ENCODE results near the gene MAGI1. TPM values are rescaled to one million over a fixed set of nuclear protein-coding genes. Genes with fewer than 3 reads are reported as not detected.
"Not testable (repeated sequence)": the region's sequence is repeated elsewhere in the genome, so short reads cannot be mapped to it uniquely, and the experiment has no call there.

MAGI1 gene
- polyA plus RNA-seq, 1 of the 3 experiments (the other 2 are of a cell fraction), result 10.3 TPM

DNA sequence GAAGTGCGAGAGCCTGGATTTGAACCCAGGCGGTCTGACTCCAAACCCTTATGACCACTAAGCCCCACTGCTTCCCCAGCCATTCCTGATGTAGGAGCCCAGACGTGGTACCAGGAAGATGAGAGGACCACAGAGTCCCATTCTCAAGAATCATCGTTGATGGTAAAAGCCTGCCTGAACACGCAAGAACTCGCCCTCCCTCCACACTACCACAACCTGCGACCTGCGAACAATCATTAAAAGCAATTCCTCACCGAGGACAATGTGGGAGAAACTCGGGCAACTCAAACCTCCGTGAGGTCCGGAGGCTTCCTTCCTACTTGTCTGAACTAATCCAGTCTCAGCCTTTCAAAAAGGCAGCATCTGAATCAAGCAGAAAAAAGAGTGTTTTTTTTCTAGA, 10.3 kb downstream of the MAGI1 start:
- CTCF ChIA-PET, result interaction anchor here (1.6 kb wide), 1 partner anchor 9 kb away, joined by 9 read pairs; no protein-coding TSS in a partner anchor

DNA sequence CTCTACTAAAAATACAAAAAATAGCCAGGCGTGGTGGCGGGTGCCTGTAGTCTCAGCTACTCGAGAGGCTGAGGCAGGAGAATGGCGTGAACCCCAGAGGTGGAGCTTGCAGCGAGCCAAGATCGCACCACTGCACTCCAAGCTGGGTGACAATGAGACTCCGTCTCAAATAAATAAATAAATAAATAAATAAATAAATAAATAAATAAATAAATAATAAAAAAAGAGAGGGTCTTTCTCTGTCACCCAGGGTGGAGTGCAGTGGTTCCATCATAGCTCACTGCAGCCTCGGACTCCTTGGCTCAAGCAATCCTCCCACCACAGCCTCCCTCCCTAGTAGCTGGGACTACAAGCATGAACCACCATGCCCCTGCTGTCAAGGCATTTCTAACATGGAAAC, 11.6 kb downstream of the MAGI1 start:
- POLR2A ChIA-PET, result not testable (repeated sequence)
- H3K79me2 ChIP-seq (ENCODE audit: insufficient read depth), result peaks cover 92% of the 10 kb centered on the region
- CTCF ChIA-PET, result interaction anchor here (1.0 to 1.6 kb wide), 2 partner anchors 10 to 20 kb away, joined by 3 to 9 read pairs; no protein-coding TSS in a partner anchor

More for the DNA sequence above, 10.3 kb downstream of the MAGI1 start:
- H3K36me3 ChIP-seq (replicated peaks in 1 of 2; ENCODE audit: control insufficient read depth in 1 of 2, insufficient read depth in 2 of 2, low read length in 1 of 2), result no peaks in the 10 kb centered on the region
- DNase-seq, result no peak
- no peak overlapping the region for H3K9ac ChIP-seq
- POLR2A ChIA-PET, result no interaction called here
- no peak for TF ChIP-seq FOXM1 (IDR thresholded peaks at IDR 0.05; ENCODE audit: low read depth)
- TF ChIP-seq IRF3 (IDR thresholded peaks at IDR 0.05; ENCODE audit: low read depth, low read length), result no peak
- no peak for TF ChIP-seq EZH2phosphoT487 (IDR thresholded peaks at IDR 0.05; ENCODE audit: borderline replicate concordance, low read depth)
- no peak for TF ChIP-seq TCF12 (IDR thresholded peaks at IDR 0.05)
- TF ChIP-seq SIN3A (IDR thresholded peaks at IDR 0.05; ENCODE audit: borderline replicate concordance, low read depth, low read length), result no peak
- TF ChIP-seq, protein P1, sequence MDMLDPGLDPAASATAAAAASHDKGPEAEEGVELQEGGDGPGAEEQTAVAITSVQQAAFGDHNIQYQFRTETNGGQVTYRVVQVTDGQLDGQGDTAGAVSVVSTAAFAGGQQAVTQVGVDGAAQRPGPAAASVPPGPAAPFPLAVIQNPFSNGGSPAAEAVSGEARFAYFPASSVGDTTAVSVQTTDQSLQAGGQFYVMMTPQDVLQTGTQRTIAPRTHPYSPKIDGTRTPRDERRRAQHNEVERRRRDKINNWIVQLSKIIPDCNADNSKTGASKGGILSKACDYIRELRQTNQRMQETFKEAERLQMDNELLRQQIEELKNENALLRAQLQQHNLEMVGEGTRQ (IDR thresholded peaks at IDR 0.05; ENCODE audit: borderline replicate concordance, low read depth, low read length), result no peak
- TF ChIP-seq SMC3 (IDR thresholded peaks at IDR 0.05; ENCODE audit: low read depth, low read length), result no peak
- H2AFZ ChIP-seq (ENCODE audit: low read depth), result no peak overlapping the region
- 89% methylated on average over 12 of the region's 12 CpGs for WGBS (ENCODE audit: low lambda C conversion rate)
- H3K27me3 ChIP-seq (ENCODE audit: insufficient read depth), result no peaks in the 10 kb centered on the region
- peaks cover 3% of the 10 kb centered on the region; the same call in 1 of the 2 replicates for H4K20me1 ChIP-seq (ENCODE audit: insufficient read depth)
- peaks cover 95% of the 10 kb centered on the region for H3K79me2 ChIP-seq (ENCODE audit: insufficient read depth)
- H3K9me3 ChIP-seq, result no peaks in the 10 kb centered on the region
- no peak overlapping the region for H3K27ac ChIP-seq (ENCODE audit: low read depth in 2 of 2, low read length in 1 of 2)
- no peaks in the 10 kb centered on the region for H3K9me2 ChIP-seq
- H3K4me3 ChIP-seq (ENCODE audit: low read depth in 2 of 2, low read length in 1 of 2), result no peak overlapping the region
- H3F3A ChIP-seq (replicated peaks; ENCODE audit: insufficient read depth), result no peaks in the 10 kb centered on the region
- no peak overlapping the region for H3K4me2 ChIP-seq
- H3K4me1 ChIP-seq (ENCODE audit: control insufficient read depth in 1 of 2, insufficient read depth in 2 of 2, low read depth in 1 of 2, low read length in 1 of 2), result no peaks in the 10 kb centered on the region; a peak in 2 of 4 replicates

GRCh38 chr3:66023738-66024385, 14.9 kb downstream of the MAGI1 start:
- CTCF ChIA-PET, result interaction anchor here (0.9 kb wide), 2 partner anchors 23 to 28 kb away, joined by 3 read pairs; no protein-coding TSS in a partner anchor

More for the DNA sequence above, 11.6 kb downstream of the MAGI1 start:
- H3F3A ChIP-seq (replicated peaks; ENCODE audit: insufficient read depth); H3K9ac ChIP-seq; H2AFZ ChIP-seq (ENCODE audit: low read depth); H4K20me1 ChIP-seq (ENCODE audit: insufficient read depth); H3K27ac ChIP-seq (ENCODE audit: low read depth in 2 of 2, low read length in 1 of 2); H3K4me1 ChIP-seq (ENCODE audit: control insufficient read depth in 1 of 2, insufficient read depth in 2 of 2, low read depth in 1 of 2, low read length in 1 of 2); H3K4me2 ChIP-seq; DNase-seq; H3K9me2 ChIP-seq; H3K4me3 ChIP-seq (ENCODE audit: low read depth in 2 of 2, low read length in 1 of 2); H3K9me3 ChIP-seq; H3K27me3 ChIP-seq (ENCODE audit: insufficient read depth); H3K36me3 ChIP-seq (replicated peaks in 1 of 2; ENCODE audit: control insufficient read depth in 1 of 2, insufficient read depth in 2 of 2, low read length in 1 of 2): not testable (repeated sequence)
- 96% methylated on average over 8 of the region's 8 CpGs for WGBS (ENCODE audit: low lambda C conversion rate)

More at GRCh38 chr3:66023738-66024385, 14.9 kb downstream of the MAGI1 start:
- peaks cover 91% of the 10 kb centered on the region for H3K79me2 ChIP-seq (ENCODE audit: insufficient read depth)
- WGBS (ENCODE audit: low lambda C conversion rate), result 99% methylated on average over 3 of the region's 3 CpGs
- H3K36me3 ChIP-seq (replicated peaks in 1 of 2; ENCODE audit: control insufficient read depth in 1 of 2, insufficient read depth in 2 of 2, low read length in 1 of 2), result no peaks in the 10 kb centered on the region
- peaks cover 0 to 8% of the 10 kb centered on the region in 2 experiments; a peak in 1 of 4 replicates for H3K4me1 ChIP-seq (ENCODE audit: control insufficient read depth in 1 of 2, insufficient read depth in 2 of 2, low read depth in 1 of 2, low read length in 1 of 2)
- no peak overlapping the region for H3K4me3 ChIP-seq (ENCODE audit: low read depth in 2 of 2, low read length in 1 of 2)
- H2AFZ ChIP-seq (ENCODE audit: low read depth), result no peak overlapping the region
- H4K20me1 ChIP-seq (ENCODE audit: insufficient read depth), result peaks cover 17% of the 10 kb centered on the region; the same call in 1 of the 2 replicates
- no peak overlapping the region for H3K4me2 ChIP-seq
- H3K9me2 ChIP-seq, result no peaks in the 10 kb centered on the region
- no peak for TF ChIP-seq JUND (IDR thresholded peaks at IDR 0.05)
- TF ChIP-seq CHD2 (IDR thresholded peaks at IDR 0.05; ENCODE audit: low read length, partially characterized antibody), result no peak
- TF ChIP-seq RXRA (IDR thresholded peaks at IDR 0.05; ENCODE audit: borderline replicate concordance, low read depth), result no peak
- TF ChIP-seq, protein P1 (IDR thresholded peaks at IDR 0.05; ENCODE audit: borderline replicate concordance, low read depth, low read length), result no peak
- no peak for TF ChIP-seq GATA2 (CRISPR knock-in tag; IDR thresholded peaks at IDR 0.05)
- no peaks in the 10 kb centered on the region for H3K9me3 ChIP-seq
- no peak overlapping the region for H3K27ac ChIP-seq (ENCODE audit: low read depth in 2 of 2, low read length in 1 of 2)
- no peaks in the 10 kb centered on the region for H3F3A ChIP-seq (replicated peaks; ENCODE audit: insufficient read depth)
- POLR2A ChIA-PET, result no interaction called here
- no peaks in the 10 kb centered on the region for H3K27me3 ChIP-seq (ENCODE audit: insufficient read depth)
- H3K9ac ChIP-seq, result no peak overlapping the region
- no peak for DNase-seq

Data from SK-N-SH (cell line).